ENCODE results near the gene AGPAT1. TPM values are rescaled to one million over a fixed set of nuclear protein-coding genes. Genes with fewer than 3 reads are reported as not detected.

Gene AGPAT1
- polyA plus RNA-seq, 1 donor (not counting 4 experiments of a cell fraction or from before 2014, with no cell fraction given) = 46.4 TPM

DNA sequence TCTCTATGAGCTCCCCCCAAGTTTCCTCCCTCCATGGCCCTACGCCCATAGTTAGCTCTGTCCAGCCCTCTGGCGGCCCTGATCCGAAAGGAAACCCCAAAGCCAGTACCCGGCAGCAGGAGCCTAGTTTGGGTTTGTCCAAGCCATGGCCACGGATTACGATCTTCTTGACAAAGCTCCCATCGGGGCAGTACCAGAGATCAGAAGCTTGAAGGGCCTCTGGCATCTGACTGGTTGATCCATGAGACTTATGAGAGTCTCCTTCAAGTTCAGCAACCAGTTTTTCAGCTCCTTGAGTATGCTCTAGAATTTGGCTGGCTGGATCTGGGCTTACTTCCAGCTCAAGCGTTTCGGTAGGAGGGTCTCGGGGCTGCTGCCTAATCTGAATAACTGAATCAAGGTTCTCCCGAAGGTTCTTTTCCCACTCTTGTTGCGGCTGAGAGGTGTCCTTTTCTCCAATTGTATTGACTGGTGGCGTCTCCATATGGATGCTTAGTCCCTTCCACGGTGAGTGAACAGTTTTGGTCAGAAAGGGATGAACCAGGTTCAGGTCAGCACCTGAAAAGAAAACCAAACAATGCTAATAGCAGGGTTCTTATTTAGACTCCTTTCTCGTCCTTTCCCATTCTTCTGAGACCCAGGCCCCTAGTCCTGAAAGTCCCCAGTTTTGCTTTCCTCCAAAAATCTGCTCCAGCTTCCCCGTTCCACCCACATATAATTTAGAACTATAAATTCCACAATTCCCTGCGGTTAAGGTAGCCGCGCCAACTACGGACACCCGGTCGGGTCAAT lies 46.4 kb downstream of the AGPAT1 start:
- Histone ChIP-seq H3K4me1 (ENCODE audit: control insufficient read depth, extremely low read depth, insufficient read depth, low read length) (peaks cover 23% of the 10 kb centered on the region), H3K27me3 (ENCODE audit: control insufficient read depth, extremely low read depth, insufficient read depth, low read length) (no peaks in the 10 kb centered on the region), H3K9me3 (ENCODE audit: control insufficient read depth, low read depth, low read length) (no peaks in the 10 kb centered on the region), H3K79me2 (ENCODE audit: control insufficient read depth, insufficient read depth, low read length) (peaks cover 18% of the 10 kb centered on the region), H3K9me1 (ENCODE audit: control insufficient read depth, extremely low read depth, insufficient read depth, low read length) (no peaks in the 10 kb centered on the region), H3K4me2 (ENCODE audit: control insufficient read depth, extremely low read depth, insufficient read depth, low read depth, low read length) (peak overlapping the region; percentile 76), H2AFZ (ENCODE audit: control insufficient read depth, low read length) (peak overlapping the region; percentile 83), H3K9ac (ENCODE audit: control insufficient read depth, extremely low read depth, insufficient read depth, low read length) (peak overlapping the region; percentile 75), H3K36me3 (ENCODE audit: control insufficient read depth in 2 of 2, extremely low read depth in 1 of 2, insufficient read depth in 2 of 2, low read length in 2 of 2) (no peaks in the 10 kb centered on the region), H3K4me3 (ENCODE audit: control insufficient read depth in 2 of 3, extremely low read depth in 1 of 3, insufficient read depth in 2 of 3, low read depth in 1 of 3, low read length in 3 of 3) (peak overlapping the region; percentile 60 to 89 (median 78)), H3K27ac (ENCODE audit: control insufficient read depth, insufficient read depth, low read length) (peak overlapping the region; percentile 58), H4K20me1 (ENCODE audit: control insufficient read depth, extremely low read depth, insufficient read depth, low read length) (no peaks in the 10 kb centered on the region)
- DNase-seq (ENCODE audit: low read depth, low spot score) (no peak), FAIRE-seq (no peak)
- TF ChIP-seq, protein P1, sequence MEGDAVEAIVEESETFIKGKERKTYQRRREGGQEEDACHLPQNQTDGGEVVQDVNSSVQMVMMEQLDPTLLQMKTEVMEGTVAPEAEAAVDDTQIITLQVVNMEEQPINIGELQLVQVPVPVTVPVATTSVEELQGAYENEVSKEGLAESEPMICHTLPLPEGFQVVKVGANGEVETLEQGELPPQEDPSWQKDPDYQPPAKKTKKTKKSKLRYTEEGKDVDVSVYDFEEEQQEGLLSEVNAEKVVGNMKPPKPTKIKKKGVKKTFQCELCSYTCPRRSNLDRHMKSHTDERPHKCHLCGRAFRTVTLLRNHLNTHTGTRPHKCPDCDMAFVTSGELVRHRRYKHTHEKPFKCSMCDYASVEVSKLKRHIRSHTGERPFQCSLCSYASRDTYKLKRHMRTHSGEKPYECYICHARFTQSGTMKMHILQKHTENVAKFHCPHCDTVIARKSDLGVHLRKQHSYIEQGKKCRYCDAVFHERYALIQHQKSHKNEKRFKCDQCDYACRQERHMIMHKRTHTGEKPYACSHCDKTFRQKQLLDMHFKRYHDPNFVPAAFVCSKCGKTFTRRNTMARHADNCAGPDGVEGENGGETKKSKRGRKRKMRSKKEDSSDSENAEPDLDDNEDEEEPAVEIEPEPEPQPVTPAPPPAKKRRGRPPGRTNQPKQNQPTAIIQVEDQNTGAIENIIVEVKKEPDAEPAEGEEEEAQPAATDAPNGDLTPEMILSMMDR (optimal IDR thresholded peaks at IDR 0.05 in 1 of 3, IDR thresholded peaks at IDR 0.05 in 1 of 3, conservative IDR thresholded peaks at IDR 0.05 in 1 of 3; ENCODE audit: extremely low read depth in 1 of 3, insufficient read depth in 2 of 3, low read length in 3 of 3) = no peak
- no peak for TF ChIP-seq EZH2 (IDR thresholded peaks at IDR 0.05; ENCODE audit: low read length)
- dilution Hi-C loops (cut with MboI; ENCODE audit: extremely low pct_ligation_motif_present, low sequenced_read_pairs) = no loop called here

DNA sequence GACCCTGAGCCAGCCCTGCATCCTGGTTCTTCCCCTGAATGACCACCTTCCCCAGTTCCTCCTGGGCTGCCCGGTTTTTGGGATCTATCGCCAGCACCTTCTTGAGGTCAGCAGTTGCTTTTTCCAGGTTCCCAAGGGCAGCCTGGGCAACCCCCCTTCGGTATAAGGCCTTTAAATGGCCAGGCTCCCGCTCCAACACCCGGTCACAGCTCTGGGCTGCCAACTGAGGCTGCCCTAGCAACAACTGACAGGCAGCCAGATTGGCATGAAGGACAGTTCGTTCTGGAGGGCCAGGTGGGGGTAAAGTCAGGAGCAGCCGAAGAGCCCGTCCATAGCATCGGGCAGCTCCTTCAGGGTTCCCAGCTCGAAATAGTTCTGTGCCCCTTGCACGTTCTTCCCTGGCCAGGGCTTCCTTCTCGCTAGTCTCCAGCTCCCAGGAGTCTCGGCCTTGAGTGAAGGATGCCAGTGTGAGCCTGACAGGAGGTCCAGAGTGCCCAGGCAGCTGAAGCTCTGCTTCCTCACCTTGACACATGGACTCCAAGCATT lies 47.1 kb downstream of the AGPAT1 start:
- H2AFZ ChIP-seq (ENCODE audit: control insufficient read depth, low read length) = no peak overlapping the region
- no peaks in the 10 kb centered on the region for H4K20me1 ChIP-seq (ENCODE audit: control insufficient read depth, extremely low read depth, insufficient read depth, low read length)
- peak overlapping the region; percentile 58 for H3K27ac ChIP-seq (ENCODE audit: control insufficient read depth, insufficient read depth, low read length)
- H3K36me3 ChIP-seq (ENCODE audit: control insufficient read depth in 2 of 2, extremely low read depth in 1 of 2, insufficient read depth in 2 of 2, low read length in 2 of 2) = peaks cover 3 to 4% of the 10 kb centered on the region in 2 experiments
- FAIRE-seq (no peak), DNase-seq (ENCODE audit: low read depth, low spot score) (no peak)
- TF ChIP-seq, protein P1 (optimal IDR thresholded peaks at IDR 0.05 in 1 of 3, IDR thresholded peaks at IDR 0.05 in 1 of 3, conservative IDR thresholded peaks at IDR 0.05 in 1 of 3; ENCODE audit: extremely low read depth in 1 of 3, insufficient read depth in 2 of 3, low read length in 3 of 3) = no peak
- TF ChIP-seq EZH2 (IDR thresholded peaks at IDR 0.05; ENCODE audit: low read length) = no peak
- H3K4me2 ChIP-seq (ENCODE audit: control insufficient read depth, extremely low read depth, insufficient read depth, low read depth, low read length) = peak overlapping the region; percentile 76
- H3K4me1 ChIP-seq (ENCODE audit: control insufficient read depth, extremely low read depth, insufficient read depth, low read length) = peaks cover 23% of the 10 kb centered on the region
- peaks cover 18% of the 10 kb centered on the region for H3K79me2 ChIP-seq (ENCODE audit: control insufficient read depth, insufficient read depth, low read length)
- H3K9me1 ChIP-seq (ENCODE audit: control insufficient read depth, extremely low read depth, insufficient read depth, low read length) = no peaks in the 10 kb centered on the region
- H3K27me3 ChIP-seq (ENCODE audit: control insufficient read depth, extremely low read depth, insufficient read depth, low read length) = no peaks in the 10 kb centered on the region
- H3K9me3 ChIP-seq (ENCODE audit: control insufficient read depth, low read depth, low read length) = no peaks in the 10 kb centered on the region
- H3K4me3 ChIP-seq (ENCODE audit: control insufficient read depth in 2 of 3, extremely low read depth in 1 of 3, insufficient read depth in 2 of 3, low read depth in 1 of 3, low read length in 3 of 3) = peak overlapping the region; percentile 60 to 89 (median 78)
- H3K9ac ChIP-seq (ENCODE audit: control insufficient read depth, extremely low read depth, insufficient read depth, low read length) = peak overlapping the region; percentile 75
- dilution Hi-C loops (cut with MboI; ENCODE audit: extremely low pct_ligation_motif_present, low sequenced_read_pairs) = no loop called here

Data from keratinocyte (primary cell).